GM21528 (cell line): Measurements from ENCODE around the gene SOX30.
"Not testable (repeated sequence)": the region's sequence is repeated elsewhere in the genome, so short reads cannot be mapped to it uniquely, and the experiment has no call there.

Experiments
- ATAC-seq: cut with Tn5 transposase; IDR thresholded peaks from one replicate; pipeline ENCODE4 v1.9.1; 2021; ENCODE audit warnings: mild to moderate bottlenecking, moderate library complexity; ENCODE audit not compliant: unreplicated experiment, low FRiP score

Gene SOX30

DNA sequence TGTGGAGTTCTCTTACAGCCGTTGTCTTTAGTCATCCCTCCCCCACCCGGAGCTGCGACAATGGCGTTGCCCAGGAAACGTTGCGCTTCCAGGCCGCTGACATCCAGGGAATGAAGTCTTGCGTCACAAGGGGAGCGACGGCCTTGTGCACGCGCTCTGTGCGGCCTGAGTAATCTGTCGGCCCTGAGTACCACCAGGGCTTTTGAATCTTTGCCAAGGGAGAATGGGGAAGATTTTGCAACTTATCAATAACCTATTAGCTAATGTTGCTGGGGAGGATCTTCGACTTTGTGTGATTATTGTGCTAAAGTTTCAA is at the start of gene SOX30:
SOX30 (minus strand) TSS at position 62 of the 316 bp plus-strand sequence. CDS start 360 bp downstream, outside the sequence.
- ATAC-seq, result no peak

DNA sequence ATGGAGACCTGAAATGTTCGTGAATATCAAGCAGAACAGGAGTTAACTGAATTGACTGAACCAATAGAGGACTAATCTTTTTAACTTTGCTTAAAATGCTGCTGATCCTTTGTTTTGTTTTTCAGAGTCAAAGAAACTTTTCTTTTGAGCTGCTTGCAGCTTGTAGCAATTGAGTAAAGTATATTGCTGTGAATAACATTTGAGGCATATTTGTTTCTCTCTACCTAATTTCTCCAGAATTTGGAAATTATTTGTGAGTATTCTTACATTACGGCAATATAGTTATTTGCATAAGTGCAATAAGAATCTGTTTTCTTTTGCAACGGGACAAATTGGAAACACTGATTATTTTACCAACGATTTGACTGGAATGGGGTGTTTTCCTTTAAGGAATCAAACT is 46.4 kb upstream of the SOX30 start:
- not testable (repeated sequence) for ATAC-seq

DNA sequence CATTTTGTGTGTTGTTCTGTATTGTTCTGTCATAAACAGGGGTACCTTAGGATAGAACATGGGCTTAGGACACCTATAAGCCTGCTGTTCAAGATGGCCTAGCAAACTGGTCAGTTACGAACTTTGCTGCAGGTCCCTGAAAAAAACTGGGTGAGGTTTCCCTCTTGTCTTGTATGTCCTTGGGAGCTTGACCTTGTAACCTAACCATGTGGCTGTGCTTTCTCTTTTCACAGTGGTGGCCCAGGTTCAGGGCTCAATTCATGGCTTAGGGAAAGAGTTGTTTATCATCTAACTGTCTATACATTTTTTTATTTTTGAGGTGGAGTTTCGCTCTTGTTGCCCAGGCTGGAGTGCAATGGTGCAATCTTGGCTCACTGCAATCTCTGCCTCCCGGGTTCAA is 43.9 kb upstream of the SOX30 start:
- ATAC-seq, result not testable (repeated sequence)

DNA sequence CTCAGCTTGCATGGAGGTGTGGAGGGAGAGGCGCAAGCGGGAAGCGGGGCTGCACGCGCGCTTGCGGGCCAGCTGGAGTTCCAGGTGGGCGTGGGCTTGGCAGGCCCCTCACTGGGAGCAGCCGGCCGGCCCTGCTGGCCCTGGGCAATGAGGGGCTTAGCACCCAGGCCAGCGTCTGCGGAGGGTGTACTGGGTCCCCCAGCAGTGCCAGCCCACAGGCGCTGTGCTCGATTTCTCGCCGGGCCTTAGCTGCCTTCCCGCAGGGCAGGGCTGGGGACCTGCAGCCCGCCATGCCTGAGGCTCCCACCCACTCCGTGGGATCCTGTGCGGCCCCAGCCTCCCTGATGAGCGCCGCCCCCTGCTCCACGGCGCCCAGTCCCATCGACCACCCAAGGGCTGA is 41.6 kb upstream of the SOX30 start:
- not testable (repeated sequence) for ATAC-seq

DNA sequence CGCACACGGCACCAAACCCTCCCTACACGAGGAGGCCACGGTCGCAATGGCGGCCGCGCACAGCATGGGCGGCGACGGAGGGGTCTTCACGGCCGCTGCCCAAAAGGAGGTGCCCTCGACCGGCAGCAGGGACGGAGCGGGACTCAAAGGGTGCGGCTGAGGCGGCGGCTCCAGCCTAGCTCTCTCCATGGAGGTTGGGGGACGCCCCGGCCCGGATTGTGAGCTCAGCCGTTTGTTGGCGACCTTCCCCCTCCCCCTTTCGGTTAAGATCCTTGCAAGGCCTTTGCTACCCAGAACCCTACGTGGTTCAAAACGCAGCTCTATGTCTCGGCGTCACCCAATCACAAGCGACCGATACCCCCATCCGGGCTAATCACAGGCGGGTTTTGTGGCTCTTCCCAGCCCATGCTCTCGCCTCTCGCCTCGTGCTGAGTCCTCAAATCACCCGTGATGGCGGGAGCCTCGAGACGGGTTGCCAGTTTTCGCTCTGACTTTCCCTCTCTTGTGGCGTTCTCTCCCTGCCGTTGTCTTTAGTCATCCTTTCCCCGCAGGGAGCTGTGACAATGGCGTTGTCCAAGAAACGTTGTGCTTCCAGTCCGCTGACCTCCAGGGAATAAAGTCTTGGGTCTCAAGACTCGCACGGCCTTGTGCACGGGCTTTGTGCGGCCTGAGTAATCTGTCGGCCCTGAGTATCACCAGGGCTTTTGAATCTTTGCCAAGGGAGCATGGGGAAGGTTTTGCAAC is 38.6 kb upstream of the SOX30 start:
- ATAC-seq, result no peak

DNA sequence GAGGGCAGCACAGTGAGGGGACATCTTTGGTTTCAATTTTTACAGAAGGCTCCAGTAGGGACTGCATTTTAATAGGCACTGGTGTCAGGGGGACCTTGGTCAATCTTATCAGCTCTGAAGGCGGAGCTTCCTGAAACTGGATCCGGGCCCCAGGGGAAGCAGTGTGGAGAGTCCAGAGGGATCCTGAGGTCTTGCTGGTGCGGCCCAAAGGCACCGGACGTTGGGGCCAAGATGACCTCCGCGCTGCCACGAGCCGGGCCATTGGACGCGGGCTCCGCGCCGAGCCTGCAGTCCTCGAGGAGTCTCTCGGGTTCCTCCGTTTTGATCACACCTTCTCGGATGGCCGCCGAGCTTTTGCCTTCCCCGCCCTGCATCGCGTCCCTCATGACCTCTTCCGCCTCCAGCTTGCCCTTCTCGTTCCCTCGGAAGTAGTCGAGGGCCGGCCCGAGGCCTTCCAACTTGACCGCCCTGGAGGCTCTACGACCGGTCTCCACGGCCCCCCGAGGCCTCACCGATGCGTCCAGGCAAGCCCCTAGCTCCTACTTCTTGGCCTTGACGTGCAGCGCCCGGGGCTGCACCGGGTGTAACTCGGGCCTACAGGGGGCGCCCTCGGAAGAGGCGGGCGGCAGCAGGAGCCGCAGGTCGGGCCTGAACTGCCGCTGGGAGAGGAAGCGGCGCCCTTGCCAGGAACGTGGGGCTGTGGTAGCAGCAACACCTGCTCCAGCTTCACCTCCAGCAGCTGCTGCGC is 37.9 kb upstream of the SOX30 start:
- no peak for ATAC-seq

DNA sequence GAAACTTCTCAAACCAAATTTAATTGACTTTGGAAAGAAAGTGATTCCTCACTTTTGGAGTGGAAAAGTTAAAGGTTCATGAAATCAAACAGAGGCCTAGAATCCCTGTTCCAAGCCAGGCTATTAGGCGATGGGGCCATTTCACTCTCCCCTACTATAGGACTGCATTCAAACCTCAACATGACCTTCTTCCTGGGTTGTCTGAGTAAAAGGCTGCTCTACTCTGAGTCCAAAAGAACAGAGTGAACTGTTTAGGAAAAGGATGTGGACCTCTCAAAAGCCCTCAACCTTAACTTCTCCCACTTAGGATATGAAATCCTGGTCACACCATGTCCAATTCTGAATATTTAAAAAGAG is 34.9 kb upstream of the SOX30 start:
- no peak for ATAC-seq

DNA sequence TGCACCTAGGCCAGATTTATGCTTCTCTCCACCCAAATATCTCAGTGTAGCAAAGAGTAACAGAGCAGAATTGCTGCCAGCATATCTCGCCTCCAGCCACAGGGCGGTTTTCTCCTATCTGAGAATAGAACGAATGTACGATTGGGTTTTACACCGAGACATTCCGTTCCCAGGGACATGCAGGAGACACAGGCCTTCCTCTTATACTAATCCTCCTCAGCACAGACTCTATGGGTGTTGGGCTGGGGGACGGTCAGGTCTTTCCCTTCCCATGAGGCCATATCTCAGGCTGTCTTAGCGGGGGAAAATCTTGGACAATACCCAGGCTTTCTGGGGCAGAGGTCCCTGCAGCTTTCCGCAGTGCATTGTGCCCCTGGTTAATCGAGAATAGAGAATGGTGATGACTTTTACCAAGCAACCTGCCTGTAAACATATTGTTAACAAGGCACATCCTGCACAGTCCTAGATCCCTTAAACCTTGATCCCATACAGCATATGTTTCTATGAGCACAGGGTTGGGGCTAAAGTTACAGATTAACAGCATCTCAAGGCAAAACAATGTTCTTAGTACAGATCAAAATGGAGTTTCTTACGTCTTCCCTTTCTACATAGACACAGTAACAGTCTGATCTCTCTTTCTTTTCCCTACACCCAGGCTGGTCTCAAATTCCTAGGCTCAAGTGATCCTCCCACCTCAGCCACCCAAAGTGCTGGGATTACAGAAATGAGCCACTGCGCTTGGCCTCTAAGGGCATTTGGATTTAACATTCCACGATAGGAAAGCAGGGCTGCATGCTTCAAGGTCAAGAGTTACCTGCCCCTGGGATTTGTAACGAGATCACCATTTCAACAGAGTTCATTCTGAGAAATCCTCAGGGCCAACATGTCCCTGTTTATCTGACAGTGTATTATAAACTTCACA is 34.3 kb upstream of the SOX30 start:
- ATAC-seq, result not testable (repeated sequence)

DNA sequence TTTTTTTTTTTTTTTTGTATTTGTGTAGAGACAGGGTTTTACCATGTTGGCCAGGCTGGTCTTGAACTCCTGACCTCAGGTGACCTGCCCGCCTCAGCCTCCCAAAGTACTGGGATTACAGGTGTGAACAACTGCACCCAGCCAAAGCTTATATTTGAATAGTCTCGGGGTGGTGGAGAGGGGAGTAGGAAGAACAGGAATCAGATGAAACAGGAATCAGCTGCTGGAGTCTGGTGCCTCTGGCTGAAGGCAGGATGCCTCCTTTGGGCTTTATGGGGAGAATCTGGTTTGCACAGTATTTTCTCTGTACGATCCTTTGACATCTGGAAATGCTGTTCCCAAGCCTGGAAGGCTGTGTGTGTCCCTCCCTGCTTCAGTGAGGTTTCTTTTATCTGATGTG is 30.0 kb upstream of the SOX30 start:
- no peak for ATAC-seq

DNA sequence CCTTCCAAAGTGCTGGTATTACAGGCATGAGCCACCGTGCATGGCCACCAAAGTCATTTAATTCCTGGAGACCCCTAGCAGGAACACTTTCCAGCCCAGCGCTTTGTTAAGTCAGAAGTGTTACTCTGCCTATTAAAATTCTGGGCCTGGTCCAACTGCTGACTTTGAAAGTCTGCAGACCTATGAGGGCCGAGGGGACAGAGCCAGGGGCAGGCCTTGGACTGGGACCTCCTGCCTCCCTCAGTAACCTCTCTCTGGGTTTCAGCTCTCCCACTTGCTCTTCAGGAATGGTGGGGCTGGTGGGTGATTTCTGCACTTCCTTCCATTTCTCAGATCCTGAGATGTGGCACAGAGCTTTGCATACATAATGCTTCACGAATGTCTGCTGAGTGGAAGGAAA is 28.8 kb upstream of the SOX30 start:
- no peak for ATAC-seq

DNA sequence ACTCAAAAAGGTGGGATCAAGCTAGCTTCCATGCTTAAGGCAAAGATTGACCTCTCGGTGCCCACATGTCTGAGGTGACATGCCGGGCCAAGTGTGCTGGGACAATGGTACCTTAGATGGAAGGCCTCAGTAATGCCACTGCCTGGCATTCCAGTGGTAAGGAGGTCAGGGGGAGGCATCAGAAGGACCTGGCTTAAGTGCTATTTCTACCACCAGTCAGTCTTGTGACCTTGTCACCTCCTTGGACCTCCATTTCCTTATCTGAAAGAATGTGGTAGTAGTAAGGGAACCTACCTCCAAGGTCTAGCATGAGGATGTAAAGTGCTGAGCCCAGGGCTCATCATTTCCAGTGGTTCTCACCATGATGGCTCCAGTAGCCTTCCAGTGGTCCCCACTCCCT is 28.0 kb upstream of the SOX30 start:
- no peak for ATAC-seq

DNA sequence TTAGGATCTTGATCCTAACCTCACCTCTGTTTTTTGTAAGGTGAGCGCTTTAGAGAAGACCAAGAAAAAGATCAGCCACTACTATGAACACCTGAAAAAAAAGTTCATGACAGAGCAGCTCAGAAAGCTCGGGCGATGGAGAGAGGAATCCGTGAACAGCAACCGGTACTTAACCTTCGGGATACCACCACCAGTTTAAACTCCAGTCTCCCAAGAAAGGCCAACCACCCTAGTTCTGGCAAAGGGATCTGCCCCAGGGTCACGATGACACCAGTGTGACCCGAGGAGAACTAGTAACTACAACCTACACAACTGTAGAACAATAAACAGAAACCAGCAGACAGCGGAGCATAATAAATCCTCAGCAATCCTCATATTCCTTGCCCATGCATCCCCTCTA is 27.6 kb upstream of the SOX30 start:
- ATAC-seq, result no peak

DNA sequence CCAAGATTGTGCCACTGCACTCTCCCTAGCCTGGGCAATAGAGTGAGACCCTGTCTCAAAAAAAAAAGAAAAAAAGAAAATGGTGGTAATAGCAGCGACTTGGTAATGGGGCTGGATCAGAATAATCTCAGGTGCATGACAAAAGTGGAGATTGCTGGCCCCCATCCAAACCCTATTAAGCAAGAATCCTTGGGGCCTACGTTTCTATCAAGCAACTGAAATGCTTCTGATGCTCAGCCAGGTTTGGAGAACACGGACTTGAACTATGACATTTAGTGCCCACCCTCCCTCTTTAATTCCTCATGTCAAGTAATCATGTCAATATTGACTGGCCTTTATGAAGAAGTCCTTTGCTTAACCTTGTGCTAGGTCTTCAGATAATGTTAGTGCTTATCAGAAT is 25.7 kb upstream of the SOX30 start:
- ATAC-seq, result no peak

DNA sequence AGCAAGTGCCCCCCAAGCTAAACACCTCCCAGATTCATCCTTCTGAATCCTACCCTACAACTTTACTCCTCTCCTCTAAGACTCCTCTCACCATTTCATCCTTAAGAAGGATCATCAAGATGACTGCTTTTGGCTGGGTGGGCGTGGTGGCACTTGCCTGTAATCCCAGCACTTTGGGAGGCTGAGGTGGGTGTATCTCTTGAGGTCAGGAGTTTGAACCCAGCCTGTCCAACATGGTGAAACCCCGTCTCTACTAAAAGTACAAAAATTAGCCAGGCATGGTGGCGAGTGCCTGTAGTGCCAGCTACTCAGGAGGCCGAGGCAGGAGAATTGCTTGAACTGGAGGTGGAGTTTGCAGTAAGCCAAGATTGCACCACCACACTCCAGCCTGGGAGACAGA is 22.1 kb upstream of the SOX30 start:
- not testable (repeated sequence) for ATAC-seq

DNA sequence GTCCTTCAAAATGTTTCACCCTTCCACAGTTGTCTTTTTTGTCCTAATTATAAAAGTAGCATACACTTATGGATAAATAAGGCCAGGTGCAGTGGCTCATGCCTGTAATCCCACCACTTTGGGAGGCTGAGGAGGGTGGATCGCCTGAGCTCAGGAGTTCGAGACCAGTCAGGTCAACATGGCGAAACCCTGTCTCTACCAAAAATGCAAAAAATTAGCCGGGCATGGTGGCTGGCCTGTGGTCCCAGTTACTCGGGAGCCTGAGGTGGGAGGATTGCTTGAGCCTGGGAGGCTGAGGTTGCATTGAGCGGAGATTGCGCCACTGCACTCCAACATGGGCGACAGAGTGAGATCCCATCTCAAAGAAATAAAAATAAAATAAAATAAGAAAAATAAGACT is 20.7 kb upstream of the SOX30 start:
- no peak for ATAC-seq

DNA sequence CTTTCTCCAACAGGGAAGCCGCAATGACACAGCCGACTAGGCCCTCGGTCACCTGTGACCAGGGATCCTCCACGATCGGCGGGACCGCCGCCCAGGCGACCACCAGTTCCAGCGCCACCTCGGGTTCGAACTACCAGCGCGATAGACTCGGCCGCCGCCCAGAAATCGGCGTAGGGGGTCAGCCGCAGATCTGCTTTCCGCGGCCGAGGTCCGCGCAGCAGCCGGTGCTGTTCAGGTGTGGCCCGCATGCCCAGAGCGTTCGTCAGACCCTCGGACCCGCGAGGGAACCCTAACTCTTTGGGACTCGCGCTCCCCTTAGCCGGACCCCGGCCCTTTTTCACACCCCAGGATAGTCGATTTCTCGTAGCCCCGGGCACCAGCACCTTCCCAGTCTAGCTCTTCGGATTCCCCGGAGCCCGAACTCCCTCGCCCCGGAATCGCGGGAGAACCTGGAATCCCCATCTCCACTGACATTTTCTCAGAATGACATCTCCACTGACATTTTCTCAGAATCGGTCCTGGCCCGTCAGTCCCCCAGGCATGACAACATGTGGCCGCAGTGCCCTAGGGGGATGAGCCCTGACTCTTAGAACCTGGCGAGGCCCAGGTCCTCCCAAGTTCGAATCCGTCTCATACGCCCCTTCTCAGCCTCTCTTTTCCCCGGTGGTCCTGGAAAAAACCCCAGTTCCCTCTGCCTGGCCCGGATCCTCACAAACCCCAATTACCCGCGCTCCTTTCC is 19.5 kb upstream of the SOX30 start:
- no peak for ATAC-seq

DNA sequence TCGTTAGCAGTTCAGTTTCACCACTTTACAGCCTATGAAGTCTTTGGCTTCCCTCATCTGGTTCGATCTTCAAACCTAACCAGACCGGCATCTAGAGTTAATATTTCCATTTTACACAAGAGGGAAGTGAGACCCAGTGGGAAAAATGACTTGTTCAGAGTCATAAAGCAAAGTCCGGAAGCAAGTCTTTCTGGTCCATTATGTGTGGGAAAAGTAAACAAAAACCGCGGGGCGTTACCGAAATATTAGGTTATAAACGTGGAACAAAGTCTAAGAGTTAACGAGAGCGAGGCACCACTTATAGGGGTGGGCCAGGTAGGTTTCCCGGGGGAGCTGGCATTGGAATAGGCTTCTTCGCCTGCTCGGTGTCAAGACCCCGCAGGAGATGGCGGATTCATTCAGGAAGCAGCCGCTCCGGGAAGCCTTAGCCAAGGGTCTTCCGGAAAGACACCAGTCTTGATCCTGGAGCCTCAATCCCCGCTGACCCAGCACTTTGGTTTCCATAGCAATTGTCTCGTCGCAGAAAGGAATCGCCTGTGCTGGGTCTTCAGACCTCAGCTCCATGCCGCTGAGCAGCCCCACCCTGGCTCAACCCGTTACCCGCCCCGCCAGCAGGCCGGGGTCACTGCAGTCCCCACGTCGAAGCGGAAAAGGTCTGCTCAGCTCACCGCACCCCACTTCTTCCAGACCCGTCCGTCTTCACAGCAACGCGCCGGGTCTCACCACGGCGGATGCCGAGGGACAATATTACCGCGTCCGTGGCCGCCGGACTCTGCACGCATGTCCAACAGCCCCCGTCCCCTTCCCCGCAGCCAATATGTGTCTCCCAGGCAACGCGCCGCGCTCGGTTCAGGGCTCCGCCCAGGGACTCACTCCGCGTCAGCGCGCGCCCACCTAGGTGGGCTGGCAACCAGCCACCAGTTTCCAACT is 18.7 kb upstream of the SOX30 start, which contains the start of gene C5orf52:
C5orf52 (plus strand) TSS at position 872 of the 930 bp plus-strand sequence. CDS start 82 bp downstream, outside the sequence.
- ATAC-seq, result peak; percentile 44

DNA sequence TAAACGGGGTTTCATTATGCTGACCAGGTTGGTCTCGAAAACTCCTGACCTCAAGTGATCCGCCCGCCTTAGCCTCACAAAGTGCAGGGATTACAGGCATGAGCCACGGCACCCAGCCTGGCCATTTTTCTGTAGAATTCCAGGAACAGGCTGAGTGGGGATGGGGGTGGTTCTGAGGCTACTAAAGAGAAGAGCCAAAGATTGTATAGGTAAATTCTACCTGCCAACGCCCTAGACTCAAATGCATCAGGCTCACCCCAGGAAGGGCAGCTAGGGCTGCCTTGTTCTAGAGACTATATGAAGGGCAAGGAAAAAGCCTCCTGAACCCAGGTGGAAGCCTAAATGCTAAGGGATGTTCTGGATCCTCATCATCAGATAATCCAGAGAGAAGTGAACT is 17.5 kb upstream of the SOX30 start:
- no peak for ATAC-seq

DNA sequence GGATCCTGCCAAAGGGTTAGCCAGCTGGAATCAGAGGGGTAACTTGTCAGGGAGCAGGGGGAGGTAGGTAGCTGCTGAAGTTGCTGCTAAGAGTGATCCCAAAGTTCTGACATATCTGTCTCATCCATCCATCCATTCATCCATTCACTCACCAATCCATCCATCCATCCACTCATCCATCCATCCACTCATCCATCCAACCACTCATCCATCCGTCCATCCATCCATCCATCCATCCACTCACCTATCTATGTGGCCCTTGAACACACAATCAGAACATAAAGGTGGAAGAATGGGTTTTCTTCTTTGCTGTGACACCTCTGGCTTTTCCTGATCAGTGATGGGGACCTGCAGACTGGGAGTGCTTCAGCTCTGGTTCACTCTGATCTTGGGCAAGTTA is 16.1 kb upstream of the SOX30 start:
- no peak for ATAC-seq
